HG03442 (cell line): ENCODE data around the gene NUDT16L1.

Experiments used
- ATAC-seq: cut with Tn5 transposase; IDR thresholded peaks from one replicate; pipeline ENCODE4 v1.9.1; 2021; ENCODE audit warnings: mild to moderate bottlenecking, moderate library complexity; ENCODE audit not compliant: unreplicated experiment

The NUDT16L1 gene

GRCh38 chr16:4682084-4682591 is 11.2 kb upstream of the NUDT16L1 start:
- no peak for ATAC-seq

DNA sequence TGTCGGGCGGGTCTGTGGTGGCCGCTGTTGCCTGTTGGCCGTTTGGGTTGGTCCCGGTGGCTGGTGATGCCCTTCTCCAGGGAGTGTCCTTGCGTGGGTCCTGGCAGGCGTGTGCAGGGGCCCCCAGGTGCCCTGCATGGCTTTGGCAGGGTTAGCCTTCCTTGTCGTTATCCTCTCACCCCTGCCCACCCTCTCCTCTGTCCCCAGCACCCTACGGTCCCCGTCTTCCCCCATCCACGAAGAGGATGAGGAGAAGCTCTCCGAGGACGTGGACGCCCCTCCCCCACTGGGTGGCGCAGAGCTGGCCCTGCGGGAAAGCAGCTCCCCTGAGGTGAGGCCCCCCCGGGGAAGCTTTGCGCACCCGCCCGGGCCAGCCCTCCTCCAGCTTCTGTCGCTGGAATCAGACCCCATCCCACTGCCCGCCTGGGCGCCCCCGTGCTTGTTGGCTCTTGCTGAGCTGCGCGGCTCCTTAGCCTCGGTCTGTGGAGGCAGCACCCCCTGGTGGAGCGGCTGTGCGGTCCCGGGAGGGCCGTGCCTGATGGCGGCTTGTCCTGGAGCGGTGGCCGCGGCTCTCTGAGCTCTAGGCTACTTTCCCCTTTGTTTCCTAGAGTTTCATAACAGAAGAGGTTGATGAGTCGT is 10.6 kb upstream of the NUDT16L1 start:
- ATAC-seq = no peak

DNA sequence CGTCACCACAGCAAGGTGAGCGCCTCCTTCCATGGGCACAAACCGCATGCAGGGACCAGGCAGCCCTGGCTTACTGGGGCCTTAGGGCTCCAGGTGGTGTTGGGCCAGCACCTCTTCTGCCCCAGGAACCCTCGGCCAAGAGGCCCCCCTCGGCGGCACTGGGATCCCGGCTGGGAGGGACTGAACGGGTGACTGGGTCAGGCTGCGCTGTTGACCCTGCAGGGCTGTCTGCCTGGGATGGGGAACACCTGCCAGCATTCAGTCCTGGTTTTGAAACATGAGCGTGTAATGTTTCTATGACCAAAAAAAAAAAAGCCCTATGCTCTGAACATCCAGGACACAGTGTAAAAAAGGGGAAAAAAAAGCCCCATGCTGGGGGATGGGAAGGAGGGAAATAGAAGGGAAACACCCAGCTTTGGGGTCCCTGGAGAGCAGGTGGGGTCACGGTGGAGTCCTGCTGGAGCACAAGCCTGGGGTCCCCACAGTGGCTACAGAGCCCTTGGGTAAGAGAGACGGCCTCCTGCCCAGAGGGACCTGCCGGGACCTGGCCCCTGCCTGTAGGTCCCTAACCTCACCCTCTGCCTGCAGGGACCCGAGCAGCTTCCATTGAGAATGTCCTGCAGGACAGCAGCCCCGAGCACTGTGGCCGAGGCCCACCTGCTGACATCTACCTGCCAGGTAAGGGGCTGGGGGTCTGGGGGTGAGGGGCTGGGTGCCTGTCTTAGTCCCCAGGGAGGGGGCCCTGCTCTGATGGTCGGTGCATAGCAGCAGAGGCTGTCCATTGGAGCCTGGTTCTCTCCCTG is 9.9 kb upstream of the NUDT16L1 start:
- ATAC-seq = no peak

GRCh38 chr16:4684058-4684715 is 9.2 kb upstream of the NUDT16L1 start:
- no peak for ATAC-seq

DNA sequence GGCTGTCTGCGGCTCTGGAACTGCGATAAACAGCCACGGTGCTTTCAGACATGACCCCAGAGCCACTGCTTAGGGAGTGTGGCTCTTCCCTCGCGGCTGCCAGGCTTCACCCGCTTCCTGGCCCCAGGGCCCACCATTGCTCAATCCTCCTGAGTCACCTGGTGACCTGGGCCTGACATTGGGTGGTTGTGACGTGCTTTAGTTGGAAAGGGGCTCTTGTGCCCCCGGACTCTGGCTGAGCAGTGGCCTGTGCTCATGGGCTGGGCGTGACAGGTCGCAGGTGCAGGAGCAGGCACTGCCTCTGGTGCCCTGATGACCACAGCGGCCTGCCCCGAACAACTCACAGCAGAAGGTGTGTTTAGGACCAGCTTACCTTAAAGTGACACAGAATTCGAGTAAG is 8.6 kb upstream of the NUDT16L1 start:
- ATAC-seq = no peak

- ATAC-seq = no peak
Measured at GRCh38 chr16:4685292-4685691, 8.1 kb upstream of the NUDT16L1 start.

- ATAC-seq = no peak
Measured at GRCh38 chr16:4685776-4686496, 7.4 kb upstream of the NUDT16L1 start.

GRCh38 chr16:4686497-4687210 is 6.7 kb upstream of the NUDT16L1 start:
- no peak for ATAC-seq

DNA sequence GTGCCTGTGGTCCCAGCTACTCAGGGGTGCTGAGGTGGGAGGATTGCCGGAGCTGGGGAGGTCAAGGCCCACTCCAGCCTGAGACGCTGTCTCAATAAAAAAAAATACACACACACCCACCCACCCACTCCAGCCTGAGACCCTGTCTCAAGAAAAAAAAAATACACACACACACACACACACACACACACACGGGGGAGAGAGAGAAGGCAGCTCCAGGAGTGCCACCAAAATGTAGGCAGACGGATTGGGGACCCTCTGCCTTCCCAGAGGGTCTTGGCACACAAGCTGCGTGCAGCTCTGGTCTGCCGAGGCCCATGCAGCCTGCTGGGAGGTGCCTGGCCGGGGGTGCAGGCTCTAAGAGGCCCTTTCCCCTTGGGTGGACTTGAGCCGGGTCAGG is 5.9 kb upstream of the NUDT16L1 start:
- ATAC-seq = no peak

- no peak for ATAC-seq
Measured at GRCh38 chr16:4687946-4688673, 5.3 kb upstream of the NUDT16L1 start.

DNA sequence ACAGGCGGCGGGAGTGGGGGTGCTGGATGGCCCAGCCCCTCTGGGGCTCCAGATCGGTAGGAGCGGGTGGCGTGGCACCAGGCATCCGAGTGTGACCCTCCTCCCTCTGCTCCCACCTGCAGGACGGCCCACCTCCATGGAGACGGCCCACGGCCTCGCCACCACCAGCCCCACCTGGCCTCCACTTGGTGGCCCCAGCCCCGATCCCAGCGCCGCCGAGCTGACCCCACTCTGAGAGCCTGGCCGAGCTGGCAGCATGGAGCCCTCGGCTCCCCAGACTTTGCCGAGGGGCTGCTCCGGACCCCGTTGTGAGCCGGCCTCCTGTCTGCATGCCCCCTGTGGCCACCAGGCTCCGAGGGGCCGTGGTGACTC is 4.7 kb upstream of the NUDT16L1 start:
- no peak for ATAC-seq

GRCh38 chr16:4689091-4689671 is 4.2 kb upstream of the NUDT16L1 start:
- no peak for ATAC-seq

DNA sequence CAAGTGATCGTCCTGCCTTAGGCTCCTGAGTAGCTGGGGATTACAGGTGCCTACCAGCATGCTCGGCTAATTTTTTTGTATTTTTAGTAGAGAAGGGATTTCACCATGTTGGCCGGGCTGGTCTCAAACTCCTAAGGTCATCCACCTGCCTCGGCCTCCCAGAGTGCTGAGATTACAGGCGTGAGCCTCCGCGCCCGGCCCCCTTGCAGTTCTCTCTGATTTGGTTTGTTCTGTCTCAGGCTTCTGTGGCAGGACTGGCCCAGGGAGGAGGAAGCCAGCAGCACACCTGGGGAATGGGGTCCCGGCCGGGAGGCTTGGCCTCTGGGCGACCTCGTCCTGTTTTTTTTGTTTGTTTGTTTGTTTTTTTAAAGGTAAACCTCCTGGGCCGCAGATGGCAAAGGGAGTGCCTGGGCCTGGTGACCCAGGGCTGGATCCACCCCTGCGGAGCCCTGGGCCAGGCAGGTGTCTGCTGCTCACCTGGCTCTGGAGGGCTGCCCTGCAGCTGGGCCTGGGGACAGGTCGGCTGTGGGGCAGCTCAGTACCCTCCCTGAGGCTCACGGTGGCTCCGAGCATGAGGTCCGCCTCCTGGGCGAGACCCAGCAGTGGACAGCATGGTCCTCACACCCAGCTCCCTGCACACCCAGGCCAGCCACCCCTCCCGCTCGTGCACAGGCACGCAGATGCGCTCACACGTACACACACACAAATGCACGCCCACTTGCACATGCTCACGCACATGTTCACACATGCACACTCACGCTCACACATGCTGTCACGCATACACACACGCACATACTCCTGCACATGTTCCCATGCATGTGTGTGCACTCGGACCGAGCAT is 3.3 kb upstream of the NUDT16L1 start:
- no peak for ATAC-seq

DNA sequence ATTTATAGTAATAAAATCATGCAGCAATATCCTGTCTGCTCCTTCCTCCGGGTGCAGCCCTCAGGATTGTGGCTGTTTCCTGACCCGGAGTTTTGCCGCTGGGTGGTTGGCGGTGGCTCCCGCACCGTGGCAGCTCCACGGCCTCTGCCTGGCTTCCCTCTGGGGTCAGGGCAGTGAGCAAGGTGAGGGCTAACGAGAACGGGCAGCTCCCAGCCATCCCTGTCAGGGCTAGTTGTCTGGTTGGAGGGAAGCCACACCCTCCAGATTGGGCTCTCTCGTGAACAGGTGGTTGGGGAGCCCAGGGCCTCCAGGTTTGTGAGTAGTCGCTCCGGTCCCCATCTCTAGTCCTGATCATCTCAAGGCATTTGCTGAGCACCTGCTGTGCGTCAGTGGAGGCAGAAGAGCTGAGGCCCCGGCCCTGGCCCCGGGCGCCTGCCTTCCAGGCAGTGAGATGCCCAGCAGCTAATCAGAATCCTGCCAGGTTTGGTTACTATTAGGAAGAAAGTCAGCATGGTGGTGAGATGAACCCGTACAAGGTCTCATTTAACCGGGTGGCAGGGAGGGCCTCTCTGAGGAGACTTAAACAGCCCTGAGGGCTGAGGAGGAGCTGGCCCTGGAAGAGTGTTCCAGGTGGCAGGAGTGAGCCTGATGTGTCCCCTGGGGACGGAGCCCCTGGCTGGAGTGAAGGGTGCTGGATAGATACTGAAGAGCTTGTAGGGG is 2.3 kb upstream of the NUDT16L1 start:
- no peak for ATAC-seq

GRCh38 chr16:4691666-4692412 is 1.5 kb upstream of the NUDT16L1 start:
- ATAC-seq = no peak

GRCh38 chr16:4692460-4693295 is 684 bp upstream of the NUDT16L1 start:
- ATAC-seq = peak; percentile 13
